SK-N-SH (cell line): ENCODE data around the gene UVRAG. TPM values are rescaled to one million over a fixed set of nuclear protein-coding genes. Genes with fewer than 3 reads are reported as not detected.

Experiments used
- CTCF ChIA-PET: fragments of 300-600, 350-600 bp; formaldehyde crosslinking; extraction: SDS; loops from one replicate; lab custom pipeline; 2021; lab: Yijun Ruan, JAX
- POLR2A ChIA-PET: fragments of 350-600 bp; sonication (Branson Sonifier 250); formaldehyde crosslinking; extraction: SDS; loops from one replicate; lab custom pipeline; 2020; ENCODE audit warnings: antibody characterized with exemption, inconsistent platforms; lab: Yijun Ruan, JAX
- DNase-seq: peaks from one replicate; pipeline ENCODE4 v3.0.0; 2012
- H2AFZ ChIP-seq: fragments of 200-600 bp; sonication (generic); 2 replicates; pipeline ENCODE4 v1.8.1; 2016; ENCODE audit warnings: antibody characterized with exemption, mild to moderate bottlenecking, low read depth
- H3F3A ChIP-seq: fragments of 200-600 bp; sonication (generic); replicated peaks from 2 replicates; pipeline ENCODE3; 2016; ENCODE audit warnings: antibody characterized with exemption, mild to moderate bottlenecking; ENCODE audit not compliant: insufficient read depth
- H3K27ac ChIP-seq, 2 experiments: fragments of 200-500 bp in 1 of 2; fragments of 200-600 bp in 1 of 2; sonication (Bioruptor generic) in 1 of 2; sonication (generic), shearing (Covaris generic) in 1 of 2; 2 replicates each; pipeline versions ENCODE4 v1.5.1 to v1.6.1; 2014 to 2016; ENCODE audit warnings: low read depth in 2 of 2, inconsistent platforms in 1 of 2, low read length in 1 of 2, mild to moderate bottlenecking in 1 of 2, mixed read lengths in 1 of 2
- H3K27me3 ChIP-seq: fragments of 200-600 bp; sonication (generic), shearing (Covaris generic); 2 replicates; pipeline ENCODE4 v1.6.1; 2016; ENCODE audit warnings: mixed run types; ENCODE audit not compliant: insufficient read depth
- H3K36me3 ChIP-seq, 2 experiments: fragments of 200-500 bp in 1 of 2; fragments of 200-600 bp in 1 of 2; sonication (Bioruptor generic) in 1 of 2; sonication (generic) in 1 of 2; replicated peaks in 1 of 2; 2 replicates each; pipeline versions ENCODE3 to v1.5.1; 2014 to 2016; ENCODE audit warnings: low read length in 1 of 2, mild to moderate bottlenecking in 1 of 2; ENCODE audit not compliant: insufficient read depth in 2 of 2, control insufficient read depth in 1 of 2
- H3K4me1 ChIP-seq, 2 experiments: fragments of 200-500 bp in 1 of 2; fragments of 200-600 bp in 1 of 2; sonication (Bioruptor generic) in 1 of 2; sonication (generic), shearing (Covaris generic) in 1 of 2; 2 replicates each; pipeline versions ENCODE4 v1.5.1 to v1.6.1; 2014 to 2016; ENCODE audit warnings: low read depth in 1 of 2, low read length in 1 of 2, mixed run types in 1 of 2; ENCODE audit not compliant: insufficient read depth in 2 of 2, control insufficient read depth in 1 of 2
- H3K4me2 ChIP-seq: fragments of 200-600 bp; sonication (generic), shearing (Covaris generic); 2 replicates; pipeline ENCODE4 v1.6.1; 2017; ENCODE audit warnings: mixed run types
- H3K4me3 ChIP-seq, 2 experiments: fragments of 200-500 bp in 1 of 2; fragments of 200-600 bp in 1 of 2; sonication (Bioruptor generic) in 1 of 2; sonication (generic), shearing (Covaris generic) in 1 of 2; 2 replicates each; pipeline versions ENCODE4 v1.5.1 to v1.8.1; 2014 to 2016; ENCODE audit warnings: low read depth in 2 of 2, inconsistent platforms in 1 of 2, low read length in 1 of 2, mild to moderate bottlenecking in 1 of 2, mixed read lengths in 1 of 2, moderate library complexity in 1 of 2
- H3K79me2 ChIP-seq: fragments of 200-600 bp; sonication (generic); 2 replicates; pipeline ENCODE4 v1.8.1; 2017; ENCODE audit warnings: mild to moderate bottlenecking; ENCODE audit not compliant: insufficient read depth
- H3K9ac ChIP-seq: fragments of 200-600 bp; sonication (generic); 2 replicates; pipeline ENCODE4 v1.6.1; 2017; ENCODE audit warnings: mixed run types
- H3K9me2 ChIP-seq: fragments of 200-600 bp; sonication (generic); 2 replicates; pipeline ENCODE4 v1.6.1; 2017; ENCODE audit warnings: mixed run types
- H3K9me3 ChIP-seq: fragments of 200-600 bp; sonication (generic); 2 replicates; pipeline ENCODE4 v1.6.1; 2017; ENCODE audit warnings: mixed run types, mild to moderate bottlenecking, moderate library complexity
- H4K20me1 ChIP-seq: fragments of 200-600 bp; sonication (generic); 2 replicates; pipeline ENCODE4 v1.6.1; 2017; ENCODE audit warnings: mild to moderate bottlenecking, mixed run types; ENCODE audit not compliant: insufficient read depth
- ELF1 ChIP-seq: IDR thresholded peaks from 2 replicates; pipeline ENCODE4 v1.4.0; 2012
- EP300 ChIP-seq, 2 experiments: IDR thresholded peaks; 2 replicates each; pipeline versions ENCODE4 v1.4.0 to v1.6.1; 2012; ENCODE audit warnings: borderline replicate concordance in 1 of 2, low read depth in 1 of 2, low read length in 1 of 2
- GABPA ChIP-seq: IDR thresholded peaks from 2 replicates; pipeline ENCODE4 v1.4.0; 2012; ENCODE audit warnings: low read depth, mild to moderate bottlenecking
- GATA2 ChIP-seq: sonication (generic); formaldehyde crosslinking; IDR thresholded peaks from 2 replicates; pipeline ENCODE4 v1.5.0; 2020; ENCODE audit warnings: mild to moderate bottlenecking, missing genetic modification reagents
- POLR2AphosphoS5 ChIP-seq: IDR thresholded peaks from 2 replicates; pipeline ENCODE4 v1.6.1; 2012; ENCODE audit warnings: low read depth, low read length
- RFX5 ChIP-seq: IDR thresholded peaks from 2 replicates; pipeline ENCODE4 v1.6.1; 2012; ENCODE audit warnings: mild to moderate bottlenecking, improper control_type of control experiment, low read length
- SMC3 ChIP-seq: IDR thresholded peaks from 2 replicates; pipeline ENCODE4 v1.6.1; 2012; ENCODE audit warnings: low read depth, low read length, improper control_type of control experiment
- TAF1 ChIP-seq: IDR thresholded peaks from 2 replicates; pipeline ENCODE4 v1.6.1; 2012; ENCODE audit warnings: low read depth, mild to moderate bottlenecking, low read length, moderate library complexity, borderline replicate concordance
- TCF12 ChIP-seq: IDR thresholded peaks from 2 replicates; pipeline ENCODE4 v1.4.0; 2012
- YY1 ChIP-seq: IDR thresholded peaks from 2 replicates; pipeline ENCODE4 v1.4.0; 2012; ENCODE audit warnings: low read depth, mild to moderate bottlenecking
- WGBS: methylation state at CpG from one replicate; pipeline ENCODE4 v1.1.6; 2017; ENCODE audit warnings: low lambda C conversion rate; 5-methylcytosine and 5-hydroxymethylcytosine counted together
- polyA plus RNA-seq, 3 experiments: library from polyadenylated mRNA; depleted of rRNA; stranded (reverse); fragments of >200 nt; gene quantifications; 2 replicates each; pipeline ENCODE4 v1.2.3, GENCODE V29; 2012
- TF ChIP-seq, protein P1 (sequence below): IDR thresholded peaks from 2 replicates; pipeline ENCODE4 v1.6.1; 2012; ENCODE audit warnings: mild to moderate bottlenecking, low read depth, low read length, moderate library complexity
- TF ChIP-seq, protein P2 (sequence below): IDR thresholded peaks from 2 replicates; pipeline ENCODE4 v1.4.0; 2012; ENCODE audit warnings: low read depth, borderline replicate concordance
- TF ChIP-seq, protein P3 (sequence below): fragments of 200-600 bp; sonication (generic); IDR thresholded peaks from 2 replicates; pipeline ENCODE4 v1.6.1; 2017; ENCODE audit warnings: antibody characterized with exemption, mild to moderate bottlenecking, moderate library complexity
- TF ChIP-seq, protein P4 (sequence below): IDR thresholded peaks from 2 replicates; pipeline ENCODE4 v1.4.0; 2012; ENCODE audit warnings: low read depth, borderline replicate concordance
- TF ChIP-seq, protein P5 (sequence below): fragments of 150-350 bp; IDR thresholded peaks from 2 replicates; pipeline ENCODE4 v1.6.1; 2017; ENCODE audit warnings: antibody characterized with exemption, low read length, low read depth, borderline replicate concordance
- TF ChIP-seq, protein P6 (sequence below): IDR thresholded peaks from 2 replicates; pipeline ENCODE4 v1.4.0; 2012; ENCODE audit warnings: low read depth

UVRAG gene
- polyA plus RNA-seq, 1 of the 3 experiments (the other 2 are of a cell fraction), result 5.8 TPM

DNA sequence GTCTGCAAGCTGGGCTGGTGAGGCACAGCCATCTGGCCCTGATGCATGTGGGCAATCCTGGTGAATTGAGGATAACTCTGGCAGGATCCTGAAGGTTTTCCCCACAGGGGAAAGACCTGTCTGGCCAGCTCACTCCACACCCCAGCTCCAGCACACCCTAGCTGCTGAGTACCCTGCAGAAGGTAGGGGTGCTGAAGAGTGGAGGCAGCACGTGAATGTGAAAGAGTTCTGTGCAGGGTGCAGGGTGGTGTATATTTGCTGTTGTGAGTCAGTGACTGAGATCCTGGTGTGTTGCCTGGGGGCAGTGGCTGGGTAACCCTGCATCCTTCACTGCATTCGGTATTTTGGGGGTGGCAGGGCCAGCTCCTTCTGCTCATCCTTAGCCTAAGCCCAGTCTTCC lies 24.0 kb upstream of the UVRAG start:
- POLR2A ChIA-PET, result no interaction called here
- DNase-seq, result no peak
- Histone ChIP-seq H3K4me2 (no peak overlapping the region), H3F3A (no peaks in the 10 kb centered on the region), H3K79me2 (no peaks in the 10 kb centered on the region), H3K9me2 (no peaks in the 10 kb centered on the region), H3K4me3 (no peak overlapping the region), H3K9me3 (no peaks in the 10 kb centered on the region), H4K20me1 (no peaks in the 10 kb centered on the region), H3K9ac (no peak overlapping the region), H3K27ac (no peak overlapping the region), H3K27me3 (no peaks in the 10 kb centered on the region; the same call in 1 of the 2 replicates), H3K36me3 (no peaks in the 10 kb centered on the region), H2AFZ (no peak overlapping the region), H3K4me1 (peaks cover 0 to 15% of the 10 kb centered on the region in 2 experiments; a peak in 1 of 4 replicates)
- WGBS, result 69% methylated on average over 2 of the region's 2 CpGs
- CTCF ChIA-PET, result interaction anchor here (4.5 kb wide), 1 partner anchor 12 kb away, joined by 36 read pairs; no protein-coding TSS in a partner anchor
- TF ChIP-seq GABPA (no peak), GATA2 (CRISPR knock-in tag) (no peak), TCF12 (no peak), POLR2AphosphoS5 (no peak), EP300 (IDR thresholded peaks at IDR 0.05; ENCODE audit: borderline replicate concordance in 1 of 2, low read depth in 1 of 2, low read length in 1 of 2) (no peak), RFX5 (no peak), SMC3 (no peak), ELF1 (no peak), TAF1 (no peak), YY1 (no peak)
- TF ChIP-seq, protein P1, sequence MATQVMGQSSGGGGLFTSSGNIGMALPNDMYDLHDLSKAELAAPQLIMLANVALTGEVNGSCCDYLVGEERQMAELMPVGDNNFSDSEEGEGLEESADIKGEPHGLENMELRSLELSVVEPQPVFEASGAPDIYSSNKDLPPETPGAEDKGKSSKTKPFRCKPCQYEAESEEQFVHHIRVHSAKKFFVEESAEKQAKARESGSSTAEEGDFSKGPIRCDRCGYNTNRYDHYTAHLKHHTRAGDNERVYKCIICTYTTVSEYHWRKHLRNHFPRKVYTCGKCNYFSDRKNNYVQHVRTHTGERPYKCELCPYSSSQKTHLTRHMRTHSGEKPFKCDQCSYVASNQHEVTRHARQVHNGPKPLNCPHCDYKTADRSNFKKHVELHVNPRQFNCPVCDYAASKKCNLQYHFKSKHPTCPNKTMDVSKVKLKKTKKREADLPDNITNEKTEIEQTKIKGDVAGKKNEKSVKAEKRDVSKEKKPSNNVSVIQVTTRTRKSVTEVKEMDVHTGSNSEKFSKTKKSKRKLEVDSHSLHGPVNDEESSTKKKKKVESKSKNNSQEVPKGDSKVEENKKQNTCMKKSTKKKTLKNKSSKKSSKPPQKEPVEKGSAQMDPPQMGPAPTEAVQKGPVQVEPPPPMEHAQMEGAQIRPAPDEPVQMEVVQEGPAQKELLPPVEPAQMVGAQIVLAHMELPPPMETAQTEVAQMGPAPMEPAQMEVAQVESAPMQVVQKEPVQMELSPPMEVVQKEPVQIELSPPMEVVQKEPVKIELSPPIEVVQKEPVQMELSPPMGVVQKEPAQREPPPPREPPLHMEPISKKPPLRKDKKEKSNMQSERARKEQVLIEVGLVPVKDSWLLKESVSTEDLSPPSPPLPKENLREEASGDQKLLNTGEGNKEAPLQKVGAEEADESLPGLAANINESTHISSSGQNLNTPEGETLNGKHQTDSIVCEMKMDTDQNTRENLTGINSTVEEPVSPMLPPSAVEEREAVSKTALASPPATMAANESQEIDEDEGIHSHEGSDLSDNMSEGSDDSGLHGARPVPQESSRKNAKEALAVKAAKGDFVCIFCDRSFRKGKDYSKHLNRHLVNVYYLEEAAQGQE, result no peak
- TF ChIP-seq, protein P2, sequence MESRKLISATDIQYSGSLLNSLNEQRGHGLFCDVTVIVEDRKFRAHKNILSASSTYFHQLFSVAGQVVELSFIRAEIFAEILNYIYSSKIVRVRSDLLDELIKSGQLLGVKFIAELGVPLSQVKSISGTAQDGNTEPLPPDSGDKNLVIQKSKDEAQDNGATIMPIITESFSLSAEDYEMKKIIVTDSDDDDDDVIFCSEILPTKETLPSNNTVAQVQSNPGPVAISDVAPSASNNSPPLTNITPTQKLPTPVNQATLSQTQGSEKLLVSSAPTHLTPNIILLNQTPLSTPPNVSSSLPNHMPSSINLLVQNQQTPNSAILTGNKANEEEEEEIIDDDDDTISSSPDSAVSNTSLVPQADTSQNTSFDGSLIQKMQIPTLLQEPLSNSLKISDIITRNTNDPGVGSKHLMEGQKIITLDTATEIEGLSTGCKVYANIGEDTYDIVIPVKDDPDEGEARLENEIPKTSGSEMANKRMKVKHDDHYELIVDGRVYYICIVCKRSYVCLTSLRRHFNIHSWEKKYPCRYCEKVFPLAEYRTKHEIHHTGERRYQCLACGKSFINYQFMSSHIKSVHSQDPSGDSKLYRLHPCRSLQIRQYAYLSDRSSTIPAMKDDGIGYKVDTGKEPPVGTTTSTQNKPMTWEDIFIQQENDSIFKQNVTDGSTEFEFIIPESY, result no peak
- TF ChIP-seq, protein P3, sequence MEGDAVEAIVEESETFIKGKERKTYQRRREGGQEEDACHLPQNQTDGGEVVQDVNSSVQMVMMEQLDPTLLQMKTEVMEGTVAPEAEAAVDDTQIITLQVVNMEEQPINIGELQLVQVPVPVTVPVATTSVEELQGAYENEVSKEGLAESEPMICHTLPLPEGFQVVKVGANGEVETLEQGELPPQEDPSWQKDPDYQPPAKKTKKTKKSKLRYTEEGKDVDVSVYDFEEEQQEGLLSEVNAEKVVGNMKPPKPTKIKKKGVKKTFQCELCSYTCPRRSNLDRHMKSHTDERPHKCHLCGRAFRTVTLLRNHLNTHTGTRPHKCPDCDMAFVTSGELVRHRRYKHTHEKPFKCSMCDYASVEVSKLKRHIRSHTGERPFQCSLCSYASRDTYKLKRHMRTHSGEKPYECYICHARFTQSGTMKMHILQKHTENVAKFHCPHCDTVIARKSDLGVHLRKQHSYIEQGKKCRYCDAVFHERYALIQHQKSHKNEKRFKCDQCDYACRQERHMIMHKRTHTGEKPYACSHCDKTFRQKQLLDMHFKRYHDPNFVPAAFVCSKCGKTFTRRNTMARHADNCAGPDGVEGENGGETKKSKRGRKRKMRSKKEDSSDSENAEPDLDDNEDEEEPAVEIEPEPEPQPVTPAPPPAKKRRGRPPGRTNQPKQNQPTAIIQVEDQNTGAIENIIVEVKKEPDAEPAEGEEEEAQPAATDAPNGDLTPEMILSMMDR, result no peak
- TF ChIP-seq, protein P4, sequence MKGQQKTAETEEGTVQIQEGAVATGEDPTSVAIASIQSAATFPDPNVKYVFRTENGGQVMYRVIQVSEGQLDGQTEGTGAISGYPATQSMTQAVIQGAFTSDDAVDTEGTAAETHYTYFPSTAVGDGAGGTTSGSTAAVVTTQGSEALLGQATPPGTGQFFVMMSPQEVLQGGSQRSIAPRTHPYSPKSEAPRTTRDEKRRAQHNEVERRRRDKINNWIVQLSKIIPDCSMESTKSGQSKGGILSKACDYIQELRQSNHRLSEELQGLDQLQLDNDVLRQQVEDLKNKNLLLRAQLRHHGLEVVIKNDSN, result no peak
- TF ChIP-seq, protein P5, sequence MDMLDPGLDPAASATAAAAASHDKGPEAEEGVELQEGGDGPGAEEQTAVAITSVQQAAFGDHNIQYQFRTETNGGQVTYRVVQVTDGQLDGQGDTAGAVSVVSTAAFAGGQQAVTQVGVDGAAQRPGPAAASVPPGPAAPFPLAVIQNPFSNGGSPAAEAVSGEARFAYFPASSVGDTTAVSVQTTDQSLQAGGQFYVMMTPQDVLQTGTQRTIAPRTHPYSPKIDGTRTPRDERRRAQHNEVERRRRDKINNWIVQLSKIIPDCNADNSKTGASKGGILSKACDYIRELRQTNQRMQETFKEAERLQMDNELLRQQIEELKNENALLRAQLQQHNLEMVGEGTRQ, result no peak
- TF ChIP-seq, protein P6, sequence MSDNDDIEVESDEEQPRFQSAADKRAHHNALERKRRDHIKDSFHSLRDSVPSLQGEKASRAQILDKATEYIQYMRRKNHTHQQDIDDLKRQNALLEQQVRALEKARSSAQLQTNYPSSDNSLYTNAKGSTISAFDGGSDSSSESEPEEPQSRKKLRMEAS, result no peak
